H9 (cell line): Measurements from ENCODE around the gene PDXDC1. TPM values are rescaled to one million over a fixed set of nuclear protein-coding genes. Genes with fewer than 3 reads are reported as not detected.
"Not testable (repeated sequence)": the region's sequence is repeated elsewhere in the genome, so short reads cannot be mapped to it uniquely, and the experiment has no call there.

Source experiments
- DNase-seq: peaks from one replicate; pipeline ENCODE4 v3.0.0-alpha.2; 2017
- H2AFZ ChIP-seq: one replicate; pipeline ENCODE4 v1.6.1; 2013; ENCODE audit warnings: mild to moderate bottlenecking, low read length, control low read depth, moderate library complexity
- H2AK5ac ChIP-seq: 2 replicates; pipeline ENCODE4 v1.6.1; 2013; ENCODE audit warnings: low read length, control low read depth, mixed read lengths; ENCODE audit not compliant: insufficient read length
- H2BK120ac ChIP-seq: one replicate; pipeline ENCODE4 v1.6.1; 2013; ENCODE audit warnings: low read depth, mild to moderate bottlenecking, low read length, control low read depth, inconsistent platforms; ENCODE audit not compliant: poor library complexity, severe bottlenecking
- H2BK12ac ChIP-seq: 2 replicates; pipeline ENCODE4 v1.6.1; 2013; ENCODE audit warnings: low read length, control low read depth, mixed read lengths, low read depth; ENCODE audit not compliant: insufficient read length
- H2BK15ac ChIP-seq: 2 replicates; pipeline ENCODE4 v1.6.1; 2013; ENCODE audit warnings: low read depth, low read length, control low read depth
- H2BK20ac ChIP-seq: one replicate; pipeline ENCODE4 v1.6.1; 2013; ENCODE audit warnings: low read depth, mild to moderate bottlenecking, low read length, control low read depth, inconsistent platforms; ENCODE audit not compliant: poor library complexity, severe bottlenecking
- H2BK5ac ChIP-seq: 2 replicates; pipeline ENCODE4 v1.6.1; 2013; ENCODE audit warnings: low read length, control low read depth, mixed read lengths; ENCODE audit not compliant: insufficient read length
- H3K14ac ChIP-seq: 2 replicates; pipeline ENCODE4 v1.6.1; 2013; ENCODE audit warnings: low read length, control low read depth; ENCODE audit not compliant: insufficient read depth
- H3K18ac ChIP-seq: 2 replicates; pipeline ENCODE4 v1.6.1; 2013; ENCODE audit warnings: low read depth, mild to moderate bottlenecking, mixed read lengths, low read length, control low read depth; ENCODE audit not compliant: insufficient read length
- H3K23ac ChIP-seq: 2 replicates; pipeline ENCODE4 v1.6.1; 2013; ENCODE audit warnings: low read length, control low read depth, mixed read lengths, low read depth; ENCODE audit not compliant: insufficient read length
- H3K23me2 ChIP-seq: 2 replicates; pipeline ENCODE4 v1.6.1; 2013; ENCODE audit warnings: low read depth, mild to moderate bottlenecking, mixed read lengths, low read length, control low read depth; ENCODE audit not compliant: insufficient read length, poor library complexity, severe bottlenecking
- H3K27ac ChIP-seq: 2 replicates; pipeline ENCODE4 v1.5.1; 2013; ENCODE audit warnings: low read length, control low read depth, mixed read lengths, low read depth; ENCODE audit not compliant: insufficient read length
- H3K27me3 ChIP-seq: 2 replicates; pipeline ENCODE4 v1.6.1; 2013; ENCODE audit warnings: low read length, control low read depth, inconsistent platforms; ENCODE audit not compliant: insufficient read depth
- H3K4ac ChIP-seq: 2 replicates; pipeline ENCODE4 v1.6.1; 2013; ENCODE audit warnings: low read depth, mild to moderate bottlenecking, control low read depth, inconsistent platforms, low read length, moderate library complexity
- H3K4me1 ChIP-seq: 2 replicates; pipeline ENCODE4 v1.6.1; 2013; ENCODE audit warnings: low read length, control low read depth, inconsistent platforms; ENCODE audit not compliant: insufficient read depth
- H3K4me2 ChIP-seq: 2 replicates; pipeline ENCODE4 v1.6.1; 2013; ENCODE audit warnings: low read length, control low read depth, mixed read lengths; ENCODE audit not compliant: insufficient read length, insufficient read depth
- H3K56ac ChIP-seq: 2 replicates; pipeline ENCODE4 v1.6.1; 2013; ENCODE audit warnings: low read depth, mild to moderate bottlenecking, mixed read lengths, low read length, control low read depth; ENCODE audit not compliant: insufficient read length
- H3K79me1 ChIP-seq: 2 replicates; pipeline ENCODE4 v1.6.1; 2013; ENCODE audit warnings: low read depth, mild to moderate bottlenecking, moderate library complexity, low read length, control low read depth, inconsistent platforms; ENCODE audit not compliant: insufficient read depth, poor library complexity, severe bottlenecking
- H3K79me2 ChIP-seq: 2 replicates; pipeline ENCODE4 v1.6.1; 2013; ENCODE audit warnings: low read length, control low read depth, inconsistent platforms; ENCODE audit not compliant: insufficient read depth
- H3K9ac ChIP-seq: 2 replicates; pipeline ENCODE4 v1.6.1; 2013; ENCODE audit warnings: low read length, control low read depth, mixed read lengths; ENCODE audit not compliant: insufficient read length; ENCODE audit errors: extremely low read depth
- H3K9me3 ChIP-seq: one replicate; pipeline ENCODE4 v1.6.1; 2013; ENCODE audit warnings: low read depth, low read length, inconsistent platforms; ENCODE audit not compliant: control insufficient read depth
- H3T11ph ChIP-seq: one replicate; pipeline ENCODE4 v1.6.1; 2013; ENCODE audit warnings: mild to moderate bottlenecking, low read length, control low read depth, inconsistent platforms
- H4K20me1 ChIP-seq: one replicate; pipeline ENCODE4 v1.6.1; 2013; ENCODE audit not compliant: control insufficient read depth, insufficient read length, insufficient read depth
- H4K5ac ChIP-seq: 2 replicates; pipeline ENCODE4 v1.6.1; 2013; ENCODE audit warnings: low read depth, mild to moderate bottlenecking, mixed read lengths, low read length, control low read depth; ENCODE audit not compliant: insufficient read length
- H4K8ac ChIP-seq: replicated peaks from 2 replicates; pipeline ENCODE4 v1.6.1; 2013; ENCODE audit warnings: low read length, control low read depth, mixed read lengths, low read depth; ENCODE audit not compliant: insufficient read length
- H4K91ac ChIP-seq: 2 replicates; pipeline ENCODE4 v1.6.1; 2013; ENCODE audit warnings: low read depth, mild to moderate bottlenecking, moderate library complexity, mixed read lengths, low read length, control low read depth; ENCODE audit not compliant: insufficient read length
- H3K27ac Mint-ChIP-seq, 3 experiments: 2 replicates in 2 of 3; 3 replicates in 1 of 3; pipeline ENCODE4 v1.8.0; 2020 to 2021; ENCODE audit warnings: mixed read lengths in 3 of 3, mild to moderate bottlenecking in 1 of 3, moderate library complexity in 1 of 3
- H3K27me3 Mint-ChIP-seq: 2 replicates; pipeline ENCODE4 v1.8.0; 2021; ENCODE audit warnings: low read depth, mild to moderate bottlenecking, moderate library complexity, mixed read lengths
- H3K36me3 Mint-ChIP-seq, 3 experiments: 2 replicates in 2 of 3; 3 replicates in 1 of 3; pipeline ENCODE4 v1.8.0; 2020 to 2021; ENCODE audit warnings: low read depth in 3 of 3, mixed read lengths in 3 of 3; ENCODE audit not compliant: insufficient read depth in 1 of 3
- H3K4me1 Mint-ChIP-seq, 2 experiments: 2 replicates each; pipeline ENCODE4 v1.8.0; 2020; ENCODE audit warnings: mixed read lengths in 2 of 2
- H3K4me3 Mint-ChIP-seq, 2 experiments: 2 replicates in 1 of 2; 3 replicates in 1 of 2; pipeline ENCODE4 v1.8.0; 2020 to 2021; ENCODE audit warnings: mild to moderate bottlenecking in 2 of 2, mixed read lengths in 2 of 2, moderate library complexity in 1 of 2
- H3K9me3 Mint-ChIP-seq, 2 experiments: 2 replicates in 1 of 2; 3 replicates in 1 of 2; pipeline ENCODE4 v1.8.0; 2020; ENCODE audit warnings: mild to moderate bottlenecking in 2 of 2, mixed read lengths in 2 of 2, moderate library complexity in 1 of 2
- WGBS: extraction: QIAGEN DNeasy Blood & Tissue Kit; methylation state at CpG from one replicate; pipeline ENCODE4 v1.1.7; 2013; ENCODE audit warnings: missing lambda C conversion rate, low lambda C conversion rate, mixed read lengths; ENCODE audit not compliant: insufficient read length; ENCODE audit errors: extremely low coverage; 5-methylcytosine and 5-hydroxymethylcytosine counted together
- total RNA-seq: library from RNA; stranded (reverse); gene quantifications from 2 replicates; pipeline ENCODE4 v1.2.1, GENCODE V29; 2021

Gene PDXDC1
- total RNA-seq, 1 experiment from 2014 or later, result 112 TPM

GRCh38 chr16:15133554-15133953, 158.7 kb downstream of the PDXDC1 start:
- H4K20me1 ChIP-seq, H3K56ac ChIP-seq: not testable (repeated sequence)

GRCh38 chr16:15134752-15135482, 160.1 kb downstream of the PDXDC1 start:
- not testable (repeated sequence) for H2AK5ac ChIP-seq, H2BK5ac ChIP-seq, H3K56ac ChIP-seq, H3K27me3 ChIP-seq, H3K23me2 ChIP-seq, H3K79me1 ChIP-seq, H3K4me1 ChIP-seq, H4K20me1 ChIP-seq, H3K23ac ChIP-seq, H3K9ac ChIP-seq, H3K18ac ChIP-seq, H4K91ac ChIP-seq, H3K4me2 ChIP-seq, H3K9me3 ChIP-seq, H2BK20ac ChIP-seq, H3K4me3 Mint-ChIP-seq, H4K8ac ChIP-seq, H4K5ac ChIP-seq, H3T11ph ChIP-seq, H3K9me3 Mint-ChIP-seq, H3K27ac ChIP-seq, H2BK120ac ChIP-seq, H3K27ac Mint-ChIP-seq, H3K27me3 Mint-ChIP-seq, H2AFZ ChIP-seq, H2BK15ac ChIP-seq, H3K4me1 Mint-ChIP-seq, H3K14ac ChIP-seq, H3K4ac ChIP-seq, DNase-seq, H2BK12ac ChIP-seq, H3K79me2 ChIP-seq
- peaks cover 1 to 11% (median 7%) of the 10 kb centered on the region in 3 experiments; a peak in 4 of 7 replicates for H3K36me3 Mint-ChIP-seq
- no CpG with 5 or more reads among the region's 33 CpGs for WGBS

More at GRCh38 chr16:15133554-15133953, 158.7 kb downstream of the PDXDC1 start:
- not testable (repeated sequence) for H3K79me2 ChIP-seq, H3K4me2 ChIP-seq, H2BK5ac ChIP-seq, H3K4me3 Mint-ChIP-seq, H3K4me1 ChIP-seq, H3T11ph ChIP-seq, H2AFZ ChIP-seq, H2BK12ac ChIP-seq, H4K8ac ChIP-seq, H2BK15ac ChIP-seq, H3K27ac ChIP-seq, H3K14ac ChIP-seq, H3K18ac ChIP-seq, H2BK120ac ChIP-seq, DNase-seq, H3K27me3 ChIP-seq, H3K23ac ChIP-seq, H2AK5ac ChIP-seq, H3K4me1 Mint-ChIP-seq, H3K27ac Mint-ChIP-seq, H3K79me1 ChIP-seq, H2BK20ac ChIP-seq, H3K23me2 ChIP-seq, H3K4ac ChIP-seq, H3K9ac ChIP-seq, H4K5ac ChIP-seq, H3K9me3 Mint-ChIP-seq, H4K91ac ChIP-seq, H3K27me3 Mint-ChIP-seq, H3K9me3 ChIP-seq
- no CpG with 5 or more reads among the region's 31 CpGs for WGBS
- H3K36me3 Mint-ChIP-seq, result peaks cover 3 to 20% (median 11%) of the 10 kb centered on the region in 3 experiments; a peak in 6 of 7 replicates
